ENCODE results near the gene MEGF11. TPM values are rescaled to one million over a fixed set of nuclear protein-coding genes. Genes with fewer than 3 reads are reported as not detected.

The MEGF11 gene
- total RNA-seq, 1 experiment from 2014 or later, result 0.09 TPM

DNA sequence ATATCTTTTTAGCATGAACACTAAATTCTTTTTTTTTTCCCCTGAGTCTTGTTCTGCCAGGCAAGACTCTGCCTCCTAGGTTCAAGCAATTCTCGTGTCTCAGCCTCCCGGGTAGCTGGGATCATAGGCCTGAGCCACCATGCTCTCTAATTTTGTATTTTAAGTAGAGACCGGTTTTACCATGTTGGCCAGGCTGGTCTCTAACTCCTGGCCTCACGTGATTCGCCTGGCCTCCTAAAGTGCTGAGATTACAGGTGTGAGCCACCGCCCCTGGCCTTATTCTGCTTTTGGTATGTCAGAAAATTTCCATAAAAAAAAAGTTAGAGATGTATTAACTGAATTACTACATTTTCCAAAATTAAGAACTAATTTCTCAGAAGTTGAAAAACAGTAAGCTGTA is 370.0 kb downstream of the MEGF11 start:
- no TSS peak for BruUV-seq (replicated peaks)
- Mint-ChIP-seq H3K4me3 (ENCODE audit: unreplicated experiment) (no peak overlapping the region), H3K36me3 (ENCODE audit: insufficient read depth, unreplicated experiment) (peaks cover 86% of the 10 kb centered on the region), H3K27me3 (ENCODE audit: insufficient read depth, unreplicated experiment) (no peaks in the 10 kb centered on the region), H3K27ac (ENCODE audit: low read depth, unreplicated experiment) (no peak overlapping the region), H3K4me1 (ENCODE audit: insufficient read depth, unreplicated experiment) (peaks cover 6% of the 10 kb centered on the region), H3K9me3 (ENCODE audit: unreplicated experiment) (no peaks in the 10 kb centered on the region)
- DNase-seq (ENCODE audit: unreplicated experiment), result no peak
- CTCF ChIA-PET, result no interaction called here
- intact Hi-C loops (cut with micrococcal nuclease), result no loop called here
- TF ChIP-seq, protein P1, sequence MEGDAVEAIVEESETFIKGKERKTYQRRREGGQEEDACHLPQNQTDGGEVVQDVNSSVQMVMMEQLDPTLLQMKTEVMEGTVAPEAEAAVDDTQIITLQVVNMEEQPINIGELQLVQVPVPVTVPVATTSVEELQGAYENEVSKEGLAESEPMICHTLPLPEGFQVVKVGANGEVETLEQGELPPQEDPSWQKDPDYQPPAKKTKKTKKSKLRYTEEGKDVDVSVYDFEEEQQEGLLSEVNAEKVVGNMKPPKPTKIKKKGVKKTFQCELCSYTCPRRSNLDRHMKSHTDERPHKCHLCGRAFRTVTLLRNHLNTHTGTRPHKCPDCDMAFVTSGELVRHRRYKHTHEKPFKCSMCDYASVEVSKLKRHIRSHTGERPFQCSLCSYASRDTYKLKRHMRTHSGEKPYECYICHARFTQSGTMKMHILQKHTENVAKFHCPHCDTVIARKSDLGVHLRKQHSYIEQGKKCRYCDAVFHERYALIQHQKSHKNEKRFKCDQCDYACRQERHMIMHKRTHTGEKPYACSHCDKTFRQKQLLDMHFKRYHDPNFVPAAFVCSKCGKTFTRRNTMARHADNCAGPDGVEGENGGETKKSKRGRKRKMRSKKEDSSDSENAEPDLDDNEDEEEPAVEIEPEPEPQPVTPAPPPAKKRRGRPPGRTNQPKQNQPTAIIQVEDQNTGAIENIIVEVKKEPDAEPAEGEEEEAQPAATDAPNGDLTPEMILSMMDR (IDR thresholded peaks at IDR 0.05; ENCODE audit: unreplicated experiment), result no peak
- POLR2A ChIA-PET, result interaction anchor here (0.9 kb wide), 1 partner anchor 18 kb away, joined by 4 read pairs; no protein-coding TSS in a partner anchor

DNA sequence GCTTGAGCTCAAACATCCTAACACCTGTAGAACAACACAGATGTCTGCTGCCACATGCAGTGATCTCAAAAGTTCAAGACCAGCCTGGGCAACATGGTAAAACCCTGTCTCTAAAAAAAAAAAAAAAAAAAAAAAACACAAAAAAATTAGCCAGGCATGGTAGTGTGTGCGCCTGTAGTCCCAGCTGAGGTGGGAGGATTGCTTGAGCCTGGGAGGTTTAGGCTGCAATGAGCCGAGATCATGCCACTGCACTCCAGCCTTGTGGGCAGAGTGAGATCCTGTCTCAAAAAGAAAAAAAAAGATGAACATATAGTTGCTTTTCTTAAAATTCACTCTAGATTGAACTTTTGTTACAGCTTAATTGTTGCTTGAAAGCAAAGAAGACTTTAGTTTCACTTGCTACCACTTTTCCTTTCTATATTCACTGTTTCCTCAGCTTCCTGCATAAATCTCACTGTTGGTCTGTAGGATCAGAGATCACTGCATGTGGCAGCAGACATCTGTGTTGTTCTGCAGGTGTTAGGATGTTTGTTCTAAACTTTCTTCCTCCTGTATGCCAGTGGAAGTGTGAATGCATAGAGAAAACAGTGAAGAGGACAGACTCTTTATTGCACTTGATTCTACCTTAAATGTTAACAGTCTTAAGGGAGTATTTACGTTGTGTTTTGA is 371.6 kb downstream of the MEGF11 start:
- TF ChIP-seq, protein P1 (IDR thresholded peaks at IDR 0.05; ENCODE audit: unreplicated experiment), result no peak
- Mint-ChIP-seq H3K27me3 (ENCODE audit: insufficient read depth, unreplicated experiment) (no peaks in the 10 kb centered on the region), H3K9me3 (ENCODE audit: unreplicated experiment) (no peaks in the 10 kb centered on the region), H3K4me1 (ENCODE audit: insufficient read depth, unreplicated experiment) (peaks cover 6% of the 10 kb centered on the region), H3K27ac (ENCODE audit: low read depth, unreplicated experiment) (no peak overlapping the region), H3K4me3 (ENCODE audit: unreplicated experiment) (no peak overlapping the region), H3K36me3 (ENCODE audit: insufficient read depth, unreplicated experiment) (peaks cover 82% of the 10 kb centered on the region)
- no peak for DNase-seq (ENCODE audit: unreplicated experiment)
- no TSS peak for BruUV-seq (replicated peaks)
- POLR2A ChIA-PET, result interaction anchor here (1.1 to 2.3 kb wide), 3 partner anchors 9 to 13 kb away, joined by 3 to 7 read pairs (median 6); partner anchors contain the start of gene RAB11A
- intact Hi-C loops (cut with micrococcal nuclease), result no loop called here
- CTCF ChIA-PET, result interaction anchor here (0.6 to 1.3 kb wide), 4 partner anchors 8 to 503 kb away, joined by 3 to 6 read pairs (median 4); no protein-coding TSS in a partner anchor

DNA sequence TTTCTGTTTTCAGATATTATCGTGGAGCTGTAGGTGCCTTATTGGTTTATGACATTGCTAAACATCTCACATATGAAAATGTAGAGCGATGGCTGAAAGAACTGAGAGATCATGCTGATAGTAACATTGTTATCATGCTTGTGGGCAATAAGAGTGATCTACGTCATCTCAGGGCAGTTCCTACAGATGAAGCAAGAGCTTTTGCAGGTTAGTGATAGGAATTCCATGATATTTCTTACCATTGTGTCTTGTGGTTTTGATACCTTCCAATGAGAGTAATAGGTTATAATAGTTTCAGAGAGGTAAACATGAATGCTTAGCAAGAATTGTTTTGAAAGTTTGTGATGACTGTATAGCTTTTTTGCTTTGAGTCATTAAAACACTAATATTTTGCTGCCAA is 375.8 kb downstream of the MEGF11 start:
- CTCF ChIA-PET, result interaction anchor here (0.7 kb wide), 1 partner anchor 16 kb away, joined by 3 read pairs; no protein-coding TSS in a partner anchor
- Mint-ChIP-seq H3K36me3 (ENCODE audit: insufficient read depth, unreplicated experiment) (peaks cover 68% of the 10 kb centered on the region), H3K27me3 (ENCODE audit: insufficient read depth, unreplicated experiment) (no peaks in the 10 kb centered on the region), H3K4me3 (ENCODE audit: unreplicated experiment) (no peak overlapping the region), H3K9me3 (ENCODE audit: unreplicated experiment) (no peaks in the 10 kb centered on the region), H3K4me1 (ENCODE audit: insufficient read depth, unreplicated experiment) (peaks cover 8% of the 10 kb centered on the region), H3K27ac (ENCODE audit: low read depth, unreplicated experiment) (no peak overlapping the region)
- POLR2A ChIA-PET, result no interaction called here
- no TSS peak for BruUV-seq (replicated peaks)
- TF ChIP-seq, protein P1 (IDR thresholded peaks at IDR 0.05; ENCODE audit: unreplicated experiment), result no peak
- intact Hi-C loops (cut with micrococcal nuclease), result no loop called here
- no peak for DNase-seq (ENCODE audit: unreplicated experiment)

DNA sequence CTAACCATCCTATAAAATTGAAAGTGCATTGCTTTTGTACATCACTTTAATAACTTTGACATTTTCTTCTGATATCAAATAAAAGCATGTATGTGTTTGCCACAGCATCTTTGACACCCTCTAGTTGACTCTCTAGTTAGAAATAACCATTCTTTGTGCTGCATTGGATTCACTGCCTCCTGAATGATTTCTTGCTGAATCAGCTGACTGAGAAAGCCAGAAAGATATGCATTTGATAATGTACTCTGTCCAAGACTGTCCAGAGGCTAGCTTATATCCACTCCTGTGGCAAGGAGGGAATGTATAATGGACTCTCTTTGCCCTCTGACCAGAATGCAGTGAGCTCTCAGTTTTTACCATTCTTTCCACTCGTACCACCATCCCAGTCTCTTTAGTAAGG is 378.1 kb downstream of the MEGF11 start:
- CTCF ChIA-PET, result interaction anchor here (0.6 kb wide), 2 partner anchors 350 to 900 kb away, joined by 3 read pairs; no protein-coding TSS in a partner anchor
- Mint-ChIP-seq H3K27ac (ENCODE audit: low read depth, unreplicated experiment) (peak overlapping the region; percentile 22), H3K4me3 (ENCODE audit: unreplicated experiment) (no peak overlapping the region), H3K36me3 (ENCODE audit: insufficient read depth, unreplicated experiment) (peaks cover 49% of the 10 kb centered on the region), H3K9me3 (ENCODE audit: unreplicated experiment) (no peaks in the 10 kb centered on the region), H3K4me1 (ENCODE audit: insufficient read depth, unreplicated experiment) (peaks cover 5% of the 10 kb centered on the region), H3K27me3 (ENCODE audit: insufficient read depth, unreplicated experiment) (no peaks in the 10 kb centered on the region)
- intact Hi-C loops (cut with micrococcal nuclease), result no loop called here
- TF ChIP-seq, protein P1 (IDR thresholded peaks at IDR 0.05; ENCODE audit: unreplicated experiment), result no peak
- POLR2A ChIA-PET, result interaction anchor here (0.6 to 0.9 kb wide), 2 partner anchors 11 to 144 kb away, joined by 3 read pairs; no protein-coding TSS in a partner anchor
- no TSS peak for BruUV-seq (replicated peaks)
- no peak for DNase-seq (ENCODE audit: unreplicated experiment)
